ENCODE measurements around the gene PDGFRB. TPM values are rescaled to one million over a fixed set of nuclear protein-coding genes. Genes with fewer than 3 reads are reported as not detected.

Gene PDGFRB
- total and polyA plus RNA-seq, 2 of the 8 experiments (the other 6 are each of a cell fraction or from before 2014, with no cell fraction given) = 4.2 to 13.7 TPM

DNA sequence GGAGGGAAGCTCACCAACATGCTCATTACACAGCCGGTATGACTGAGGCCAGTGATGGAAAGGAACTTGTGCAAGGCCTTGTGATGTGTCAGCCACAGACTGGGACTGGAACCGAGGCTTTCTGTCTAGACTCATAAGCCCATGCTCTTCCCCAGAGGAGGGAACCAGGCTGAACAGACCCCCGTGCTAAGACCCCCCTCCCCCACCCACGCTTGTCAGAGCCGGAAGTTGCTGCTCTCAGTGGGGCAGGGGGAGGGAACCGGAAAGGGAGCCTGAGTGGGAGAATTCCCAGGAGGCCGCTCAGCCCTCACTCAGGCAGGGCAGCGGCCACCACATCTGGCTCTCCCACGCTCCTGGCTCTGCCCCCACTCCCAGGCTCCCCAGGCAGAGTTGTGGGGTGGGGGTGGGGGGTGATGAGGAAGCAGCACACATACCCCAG lies 4.1 kb upstream of the PDGFRB start (continued):
- TF ChIP-seq, protein P1, sequence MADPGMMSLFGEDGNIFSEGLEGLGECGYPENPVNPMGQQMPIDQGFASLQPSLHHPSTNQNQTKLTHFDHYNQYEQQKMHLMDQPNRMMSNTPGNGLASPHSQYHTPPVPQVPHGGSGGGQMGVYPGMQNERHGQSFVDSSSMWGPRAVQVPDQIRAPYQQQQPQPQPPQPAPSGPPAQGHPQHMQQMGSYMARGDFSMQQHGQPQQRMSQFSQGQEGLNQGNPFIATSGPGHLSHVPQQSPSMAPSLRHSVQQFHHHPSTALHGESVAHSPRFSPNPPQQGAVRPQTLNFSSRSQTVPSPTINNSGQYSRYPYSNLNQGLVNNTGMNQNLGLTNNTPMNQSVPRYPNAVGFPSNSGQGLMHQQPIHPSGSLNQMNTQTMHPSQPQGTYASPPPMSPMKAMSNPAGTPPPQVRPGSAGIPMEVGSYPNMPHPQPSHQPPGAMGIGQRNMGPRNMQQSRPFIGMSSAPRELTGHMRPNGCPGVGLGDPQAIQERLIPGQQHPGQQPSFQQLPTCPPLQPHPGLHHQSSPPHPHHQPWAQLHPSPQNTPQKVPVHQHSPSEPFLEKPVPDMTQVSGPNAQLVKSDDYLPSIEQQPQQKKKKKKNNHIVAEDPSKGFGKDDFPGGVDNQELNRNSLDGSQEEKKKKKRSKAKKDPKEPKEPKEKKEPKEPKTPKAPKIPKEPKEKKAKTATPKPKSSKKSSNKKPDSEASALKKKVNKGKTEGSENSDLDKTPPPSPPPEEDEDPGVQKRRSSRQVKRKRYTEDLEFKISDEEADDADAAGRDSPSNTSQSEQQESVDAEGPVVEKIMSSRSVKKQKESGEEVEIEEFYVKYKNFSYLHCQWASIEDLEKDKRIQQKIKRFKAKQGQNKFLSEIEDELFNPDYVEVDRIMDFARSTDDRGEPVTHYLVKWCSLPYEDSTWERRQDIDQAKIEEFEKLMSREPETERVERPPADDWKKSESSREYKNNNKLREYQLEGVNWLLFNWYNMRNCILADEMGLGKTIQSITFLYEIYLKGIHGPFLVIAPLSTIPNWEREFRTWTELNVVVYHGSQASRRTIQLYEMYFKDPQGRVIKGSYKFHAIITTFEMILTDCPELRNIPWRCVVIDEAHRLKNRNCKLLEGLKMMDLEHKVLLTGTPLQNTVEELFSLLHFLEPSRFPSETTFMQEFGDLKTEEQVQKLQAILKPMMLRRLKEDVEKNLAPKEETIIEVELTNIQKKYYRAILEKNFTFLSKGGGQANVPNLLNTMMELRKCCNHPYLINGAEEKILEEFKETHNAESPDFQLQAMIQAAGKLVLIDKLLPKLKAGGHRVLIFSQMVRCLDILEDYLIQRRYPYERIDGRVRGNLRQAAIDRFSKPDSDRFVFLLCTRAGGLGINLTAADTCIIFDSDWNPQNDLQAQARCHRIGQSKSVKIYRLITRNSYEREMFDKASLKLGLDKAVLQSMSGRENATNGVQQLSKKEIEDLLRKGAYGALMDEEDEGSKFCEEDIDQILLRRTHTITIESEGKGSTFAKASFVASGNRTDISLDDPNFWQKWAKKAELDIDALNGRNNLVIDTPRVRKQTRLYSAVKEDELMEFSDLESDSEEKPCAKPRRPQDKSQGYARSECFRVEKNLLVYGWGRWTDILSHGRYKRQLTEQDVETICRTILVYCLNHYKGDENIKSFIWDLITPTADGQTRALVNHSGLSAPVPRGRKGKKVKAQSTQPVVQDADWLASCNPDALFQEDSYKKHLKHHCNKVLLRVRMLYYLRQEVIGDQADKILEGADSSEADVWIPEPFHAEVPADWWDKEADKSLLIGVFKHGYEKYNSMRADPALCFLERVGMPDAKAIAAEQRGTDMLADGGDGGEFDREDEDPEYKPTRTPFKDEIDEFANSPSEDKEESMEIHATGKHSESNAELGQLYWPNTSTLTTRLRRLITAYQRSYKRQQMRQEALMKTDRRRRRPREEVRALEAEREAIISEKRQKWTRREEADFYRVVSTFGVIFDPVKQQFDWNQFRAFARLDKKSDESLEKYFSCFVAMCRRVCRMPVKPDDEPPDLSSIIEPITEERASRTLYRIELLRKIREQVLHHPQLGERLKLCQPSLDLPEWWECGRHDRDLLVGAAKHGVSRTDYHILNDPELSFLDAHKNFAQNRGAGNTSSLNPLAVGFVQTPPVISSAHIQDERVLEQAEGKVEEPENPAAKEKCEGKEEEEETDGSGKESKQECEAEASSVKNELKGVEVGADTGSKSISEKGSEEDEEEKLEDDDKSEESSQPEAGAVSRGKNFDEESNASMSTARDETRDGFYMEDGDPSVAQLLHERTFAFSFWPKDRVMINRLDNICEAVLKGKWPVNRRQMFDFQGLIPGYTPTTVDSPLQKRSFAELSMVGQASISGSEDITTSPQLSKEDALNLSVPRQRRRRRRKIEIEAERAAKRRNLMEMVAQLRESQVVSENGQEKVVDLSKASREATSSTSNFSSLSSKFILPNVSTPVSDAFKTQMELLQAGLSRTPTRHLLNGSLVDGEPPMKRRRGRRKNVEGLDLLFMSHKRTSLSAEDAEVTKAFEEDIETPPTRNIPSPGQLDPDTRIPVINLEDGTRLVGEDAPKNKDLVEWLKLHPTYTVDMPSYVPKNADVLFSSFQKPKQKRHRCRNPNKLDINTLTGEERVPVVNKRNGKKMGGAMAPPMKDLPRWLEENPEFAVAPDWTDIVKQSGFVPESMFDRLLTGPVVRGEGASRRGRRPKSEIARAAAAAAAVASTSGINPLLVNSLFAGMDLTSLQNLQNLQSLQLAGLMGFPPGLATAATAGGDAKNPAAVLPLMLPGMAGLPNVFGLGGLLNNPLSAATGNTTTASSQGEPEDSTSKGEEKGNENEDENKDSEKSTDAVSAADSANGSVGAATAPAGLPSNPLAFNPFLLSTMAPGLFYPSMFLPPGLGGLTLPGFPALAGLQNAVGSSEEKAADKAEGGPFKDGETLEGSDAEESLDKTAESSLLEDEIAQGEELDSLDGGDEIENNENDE (IDR thresholded peaks at IDR 0.05; ENCODE audit: insufficient replicate concordance, low read length) = no peak
- no peak for TF ChIP-seq BCL11A (IDR thresholded peaks at IDR 0.05; ENCODE audit: low read depth in 2 of 2, low read length in 2 of 2)
- no peak for TF ChIP-seq RBBP5 (IDR thresholded peaks at IDR 0.05; ENCODE audit: borderline replicate concordance, low read depth, low read length)
- no peak for TF ChIP-seq JUND (IDR thresholded peaks at IDR 0.05; ENCODE audit: low read length)
- no peak for TF ChIP-seq KDM5A (IDR thresholded peaks at IDR 0.05; ENCODE audit: low read length)
- TF ChIP-seq, protein P2, sequence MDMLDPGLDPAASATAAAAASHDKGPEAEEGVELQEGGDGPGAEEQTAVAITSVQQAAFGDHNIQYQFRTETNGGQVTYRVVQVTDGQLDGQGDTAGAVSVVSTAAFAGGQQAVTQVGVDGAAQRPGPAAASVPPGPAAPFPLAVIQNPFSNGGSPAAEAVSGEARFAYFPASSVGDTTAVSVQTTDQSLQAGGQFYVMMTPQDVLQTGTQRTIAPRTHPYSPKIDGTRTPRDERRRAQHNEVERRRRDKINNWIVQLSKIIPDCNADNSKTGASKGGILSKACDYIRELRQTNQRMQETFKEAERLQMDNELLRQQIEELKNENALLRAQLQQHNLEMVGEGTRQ (IDR thresholded peaks at IDR 0.05; ENCODE audit: low read length) = no peak
- TF ChIP-seq CREB1 (IDR thresholded peaks at IDR 0.05) = no peak
- no peak for TF ChIP-seq HDAC6 (IDR thresholded peaks at IDR 0.05; ENCODE audit: low read depth, low read length)
- no peak for TF ChIP-seq KDM1A (IDR thresholded peaks at IDR 0.05; ENCODE audit: borderline replicate concordance, low read length)
- TF ChIP-seq SIX5 (IDR thresholded peaks at IDR 0.05; ENCODE audit: low read depth, low read length) = no peak
- TF ChIP-seq ZNF274 (IDR thresholded peaks at IDR 0.05; ENCODE audit: borderline replicate concordance, extremely low read depth, low read length) = no peak
- no peak for TF ChIP-seq POLR2AphosphoS5 (IDR thresholded peaks at IDR 0.05; ENCODE audit: low read depth, low read length)

All from H1 (cell line).